Activated CD8-positive, alpha-beta memory T cell treated with anti-CD3 and anti-CD28 coated beads for 36 hours (primary cell): Measurements from ENCODE around the gene FCHO2. TPM values are rescaled to one million over a fixed set of nuclear protein-coding genes. Genes with fewer than 3 reads are reported as not detected.
"Not testable (repeated sequence)": the region's sequence is repeated elsewhere in the genome, so short reads cannot be mapped to it uniquely, and the experiment has no call there.

Experiments
- CTCF ChIA-PET: fragments of 350-600 bp; sonication (Branson Sonifier 250); formaldehyde crosslinking; loops from one replicate; lab custom pipeline; 2021; ENCODE audit warnings: antibody characterized with exemption; lab: Charles Lee
- POLR2A ChIA-PET: fragments of 350-600 bp; sonication (Branson Sonifier 250); formaldehyde crosslinking; loops from one replicate; lab custom pipeline; 2021; ENCODE audit warnings: antibody characterized with exemption; lab: Charles Lee
- total RNA-seq, 2 experiments: library from RNA; stranded (reverse); gene quantifications; one replicate each; pipeline ENCODE4 v1.2.3, GENCODE V29; 2021

FCHO2 gene
- total RNA-seq, 2 experiments from 2014 or later, result 2.6 to 2.8 TPM

DNA sequence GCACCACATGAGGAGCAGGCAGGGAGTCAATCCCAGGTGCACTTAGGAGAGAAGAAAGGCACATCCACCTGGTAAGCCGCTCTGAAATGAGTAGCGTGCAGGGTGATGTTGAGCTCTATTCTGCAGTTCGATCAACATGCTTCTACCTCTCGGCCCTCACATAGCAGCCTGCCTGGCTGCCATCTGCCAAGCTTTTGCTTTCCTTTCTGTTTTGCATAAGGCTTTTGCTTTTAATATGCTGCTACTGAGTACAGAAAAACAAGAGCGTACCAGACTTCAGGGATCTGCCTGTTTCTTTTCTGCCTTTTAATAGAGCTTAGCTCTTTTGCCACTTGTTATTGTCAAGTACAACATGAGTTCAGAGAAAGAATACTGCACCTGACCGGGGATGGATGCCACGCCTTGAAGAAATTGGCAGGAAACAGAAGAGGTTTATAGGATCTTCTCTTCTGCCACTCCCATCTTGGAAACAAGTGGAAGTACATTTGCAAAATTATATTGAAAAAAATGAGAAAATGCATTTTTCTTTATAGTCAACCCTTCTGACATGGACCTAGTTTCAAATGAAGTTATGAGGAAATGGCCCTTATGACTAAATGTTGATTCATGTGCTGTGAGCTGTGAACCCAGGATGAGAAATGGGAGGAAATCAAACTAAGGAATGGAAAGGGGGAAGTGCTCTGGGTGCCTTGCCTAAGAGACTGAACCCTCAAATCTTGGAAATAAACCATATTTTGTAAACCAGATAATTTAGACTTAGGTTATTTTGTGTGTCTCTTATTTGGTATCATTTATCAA lies 4.0 kb upstream of the FCHO2 start:
- CTCF ChIA-PET, result no interaction called here
- POLR2A ChIA-PET, result no interaction called here

DNA sequence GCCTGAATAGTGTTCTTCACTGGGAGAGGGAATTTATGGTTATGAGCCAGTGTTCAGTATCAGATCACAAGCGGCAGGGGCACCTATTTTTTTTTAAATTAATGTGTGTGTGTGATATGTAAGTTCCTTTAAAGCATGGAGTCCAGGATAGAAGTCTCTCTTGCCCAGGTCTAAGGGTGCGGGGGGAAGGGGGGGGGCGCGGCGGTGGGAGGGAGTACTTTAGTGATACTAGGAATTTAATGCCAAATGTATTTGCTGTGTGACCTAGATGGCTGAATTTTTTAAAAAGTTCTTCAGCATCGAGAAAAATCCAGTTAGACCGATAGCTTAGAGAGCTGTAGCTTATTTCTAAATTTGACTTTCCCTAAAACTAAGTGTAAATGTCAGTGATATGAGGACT lies 1.5 kb upstream of the FCHO2 start:
- ChIA-PET POLR2A (no interaction called here), CTCF (no interaction called here)

DNA sequence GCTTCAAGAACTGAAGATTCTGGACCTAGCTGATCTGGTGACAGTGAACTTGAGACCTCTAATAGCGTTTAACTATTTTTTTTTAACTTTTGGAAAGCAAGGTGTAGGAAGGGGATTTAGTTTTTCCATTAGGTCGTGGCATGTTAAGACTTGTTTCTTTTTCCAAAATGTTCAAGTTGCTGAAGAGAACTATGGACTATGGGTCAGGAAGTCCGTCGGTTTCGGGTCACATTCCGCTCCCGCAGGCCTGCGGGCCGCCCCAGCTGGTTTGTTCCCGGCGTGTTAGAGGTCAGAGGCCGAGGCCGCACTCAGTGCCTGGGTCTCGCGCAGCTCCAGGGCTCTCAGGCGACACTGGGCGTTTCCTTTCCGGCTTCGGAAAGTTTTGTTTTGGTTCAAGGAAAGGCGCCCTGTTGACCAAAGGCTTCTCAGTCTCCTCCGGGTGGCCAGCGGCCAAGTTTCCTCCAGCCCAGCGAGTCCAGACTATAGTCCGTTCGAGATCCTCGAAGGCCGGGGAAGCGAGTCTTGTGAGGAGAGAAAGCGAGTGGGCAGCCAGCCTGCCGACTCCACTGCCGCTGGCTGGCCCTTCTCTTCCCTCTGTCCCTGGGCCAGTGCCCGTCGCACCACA lies 586 bp upstream of the FCHO2 start:
- ChIA-PET CTCF (interaction anchor here (1.5 kb wide), 1 partner anchor 107 kb away, joined by 3 read pairs; no protein-coding TSS in a partner anchor), POLR2A (no interaction called here)

DNA sequence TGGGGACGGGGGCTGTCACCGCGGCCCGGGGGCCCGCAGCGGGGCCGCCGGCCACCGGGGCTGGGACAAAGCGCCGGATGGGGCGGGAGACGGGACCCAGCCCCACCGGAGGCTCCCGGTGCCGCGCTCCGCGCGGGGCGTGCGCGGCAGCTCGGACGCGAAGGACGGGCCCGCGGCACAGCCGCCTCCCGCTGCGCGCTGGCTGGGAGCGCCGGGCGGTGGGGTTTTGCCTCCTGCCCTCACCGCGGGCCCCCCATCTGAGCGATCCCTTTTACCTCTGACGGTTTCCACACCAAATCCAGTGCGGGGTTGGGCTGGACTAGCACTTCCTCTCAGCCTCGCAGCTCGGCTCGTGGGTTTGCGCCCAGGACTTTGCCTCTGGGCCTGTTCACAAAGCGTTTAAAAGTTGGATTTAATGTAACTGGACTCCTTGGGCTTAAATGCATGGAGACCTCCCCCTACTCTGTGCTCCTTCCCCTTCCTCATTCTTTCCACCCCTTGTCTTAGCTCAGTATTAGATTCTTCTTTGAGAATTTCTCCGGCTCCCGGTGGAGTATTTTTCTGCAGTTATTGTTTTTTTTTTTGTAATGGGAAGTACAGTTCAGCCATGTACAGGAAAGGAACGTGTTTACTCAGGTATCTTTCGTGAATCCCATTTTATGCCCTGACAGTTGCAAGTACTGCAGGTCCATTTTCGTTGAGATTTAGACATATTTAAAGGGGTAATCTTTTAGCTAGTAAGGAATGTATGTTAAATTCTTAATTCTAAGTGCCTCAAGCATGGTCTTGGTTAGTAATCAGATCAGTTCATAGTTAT lies 691 bp downstream of the FCHO2 start:
- POLR2A ChIA-PET, result no interaction called here
- CTCF ChIA-PET, result interaction anchor here (1.2 to 1.5 kb wide), 3 partner anchors 10 to 115 kb away, joined by 3 to 4 read pairs (median 3); no protein-coding TSS in a partner anchor

DNA sequence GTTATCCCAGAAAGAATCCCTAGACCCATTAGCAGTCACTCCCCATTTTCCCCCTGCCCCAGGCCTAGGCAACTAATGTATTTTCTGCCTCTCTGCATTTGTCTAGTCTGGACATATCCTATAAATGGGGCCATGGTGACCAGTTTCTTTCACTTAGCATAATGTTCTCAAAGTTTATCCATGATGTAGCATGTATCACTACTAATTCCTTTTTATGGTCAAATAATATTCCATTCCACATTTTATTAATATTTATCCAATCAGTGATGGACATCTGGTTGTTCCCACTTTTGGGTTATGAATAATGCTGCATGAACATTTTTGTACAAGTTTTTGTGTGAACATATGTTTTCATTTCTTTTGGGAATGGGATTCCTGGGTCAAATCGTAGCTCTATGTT lies 1.5 kb downstream of the FCHO2 start:
- POLR2A ChIA-PET, result no interaction called here
- CTCF ChIA-PET, result interaction anchor here (1.4 kb wide), 1 partner anchor 116 kb away, joined by 4 read pairs; no protein-coding TSS in a partner anchor

DNA sequence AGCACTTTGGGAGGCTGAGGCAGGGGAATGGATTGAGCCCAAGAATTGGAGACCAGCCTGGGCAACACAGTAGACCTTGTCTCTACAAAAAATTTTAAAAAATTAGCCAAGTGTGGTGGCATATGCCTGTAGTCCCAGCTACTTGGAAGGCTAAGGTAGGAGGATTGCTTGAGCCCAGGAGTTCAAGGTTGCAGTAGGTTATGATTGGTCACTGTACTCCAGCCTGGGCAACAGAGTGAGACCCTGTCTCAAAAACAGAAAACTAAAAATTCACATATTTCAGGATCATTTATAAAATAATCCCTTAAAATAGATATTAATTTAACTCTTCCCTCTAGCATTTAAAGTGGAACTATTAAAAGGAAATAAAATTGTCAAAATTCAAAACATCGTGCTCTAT lies 3.4 kb downstream of the FCHO2 start:
- CTCF ChIA-PET, result no interaction called here
- POLR2A ChIA-PET, result no interaction called here

DNA sequence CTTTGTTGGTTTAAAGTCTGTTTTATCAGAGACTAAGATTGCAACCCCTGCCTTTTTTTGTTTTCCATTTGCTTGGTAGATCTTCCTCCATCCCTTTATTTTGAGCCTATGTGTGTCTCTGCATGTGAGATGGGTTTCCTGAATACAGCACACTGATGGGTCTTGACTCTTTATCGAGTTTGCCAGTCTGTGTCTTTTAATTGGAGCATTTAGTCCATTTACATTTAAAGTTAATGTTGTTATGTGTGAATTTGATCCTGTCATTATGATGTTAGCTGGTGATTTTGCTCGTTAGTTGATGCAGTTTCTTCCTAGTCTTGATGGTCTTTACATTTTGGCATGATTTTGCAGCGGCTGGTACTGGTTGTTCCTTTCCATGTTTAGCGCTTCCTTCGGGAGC lies 18.6 kb downstream of the FCHO2 start:
- POLR2A ChIA-PET, result not testable (repeated sequence)
- CTCF ChIA-PET, result interaction anchor here (0.9 kb wide), 1 partner anchor 227 kb away, joined by 3 read pairs; no protein-coding TSS in a partner anchor

DNA sequence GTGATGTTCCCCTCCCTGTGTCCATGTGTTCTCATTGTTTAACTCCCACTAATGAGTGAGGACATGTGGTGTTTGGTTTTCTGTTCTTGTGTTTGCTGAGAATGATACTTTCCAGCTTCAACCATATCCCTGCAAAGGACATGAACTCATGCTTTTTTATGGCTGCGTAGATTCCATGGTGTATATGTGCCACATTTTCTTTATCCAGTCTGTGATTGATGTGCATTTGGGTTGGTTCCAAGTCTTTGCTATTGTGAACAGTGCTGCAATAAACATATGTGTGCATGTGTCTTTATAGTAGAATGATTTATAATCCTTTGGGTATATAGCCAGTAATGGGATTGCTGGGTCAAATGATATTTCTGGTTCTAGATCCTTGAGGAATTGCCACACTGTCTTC lies 21.0 kb downstream of the FCHO2 start:
- POLR2A ChIA-PET, CTCF ChIA-PET: not testable (repeated sequence)

DNA sequence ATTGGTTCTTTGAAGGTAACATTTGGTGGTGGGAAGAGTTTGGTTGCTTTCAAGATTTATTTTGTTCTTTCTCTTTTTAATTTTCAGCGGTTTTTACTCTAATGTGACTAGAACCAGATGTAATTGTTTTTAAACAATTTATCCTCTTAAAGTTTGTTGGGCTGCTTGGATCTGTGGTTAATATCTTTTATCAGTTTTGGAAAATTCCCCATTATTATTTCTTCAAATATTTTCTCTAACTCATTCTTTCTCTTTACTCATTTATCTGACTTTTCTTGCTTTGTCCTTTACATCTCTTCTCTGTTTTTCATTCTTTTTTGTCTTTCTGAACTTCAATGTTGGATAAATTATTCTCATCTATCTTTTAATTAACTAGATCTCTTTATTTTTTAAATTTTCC lies 29.9 kb downstream of the FCHO2 start:
- POLR2A ChIA-PET, result no interaction called here
- CTCF ChIA-PET, result no interaction called here

DNA sequence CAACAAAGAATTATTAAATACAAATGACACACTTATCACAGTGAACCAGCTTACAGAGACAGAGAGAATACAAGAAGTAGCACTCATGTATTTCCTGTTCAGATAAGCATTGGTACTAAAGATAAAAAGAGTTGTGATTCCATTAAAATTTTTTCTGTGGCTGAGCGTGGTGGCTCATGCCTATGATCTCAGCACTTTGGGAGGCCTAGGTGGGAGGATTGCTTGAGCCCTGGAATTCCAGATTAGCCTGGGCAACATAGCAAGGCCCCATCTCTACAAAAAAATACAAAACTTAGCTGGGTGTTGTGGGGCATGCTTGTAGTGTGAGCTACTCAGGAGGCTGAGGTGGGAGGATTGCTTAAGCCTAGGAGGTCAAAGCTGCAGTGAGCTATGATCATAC lies 32.9 kb downstream of the FCHO2 start:
- POLR2A ChIA-PET, result no interaction called here
- CTCF ChIA-PET, result no interaction called here

DNA sequence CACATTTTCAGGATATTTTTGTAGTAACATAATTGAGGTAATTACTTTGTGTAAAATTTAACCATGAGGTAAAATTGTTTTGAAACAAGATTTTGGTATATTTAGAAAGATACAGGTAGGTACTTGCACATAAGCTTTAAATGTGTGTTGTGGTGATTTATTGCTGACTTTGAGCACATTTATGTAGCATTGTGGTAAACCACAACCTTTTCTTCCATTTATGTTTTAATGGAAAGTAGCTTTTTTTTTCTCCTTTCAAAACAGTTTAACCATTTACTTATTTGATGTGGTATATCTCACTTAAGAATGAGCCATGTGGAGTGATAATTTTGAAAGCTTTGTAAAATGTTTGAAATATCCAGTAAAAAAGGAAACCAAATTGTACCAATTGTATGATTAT lies 35.6 kb downstream of the FCHO2 start:
- POLR2A ChIA-PET, result no interaction called here
- CTCF ChIA-PET, result no interaction called here

DNA sequence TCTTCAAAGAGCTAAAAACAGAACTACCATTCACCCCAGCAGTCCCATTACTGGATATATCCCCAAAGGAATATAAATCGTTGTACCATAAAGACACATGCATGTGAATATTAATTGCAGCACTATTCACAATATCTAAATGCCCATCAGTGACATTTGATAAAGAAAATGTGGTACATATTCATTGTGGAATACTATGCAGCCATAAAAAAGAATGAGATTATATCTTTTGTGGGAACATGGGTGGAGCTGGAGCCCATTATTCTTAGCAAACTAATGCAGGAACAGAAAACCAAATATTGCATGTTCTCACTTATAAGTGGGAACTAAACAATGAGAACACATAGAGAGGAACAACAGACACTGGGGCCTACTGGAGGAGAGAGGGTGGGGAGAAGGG lies 38.7 kb downstream of the FCHO2 start:
- ChIA-PET CTCF (no interaction called here), POLR2A (no interaction called here)

DNA sequence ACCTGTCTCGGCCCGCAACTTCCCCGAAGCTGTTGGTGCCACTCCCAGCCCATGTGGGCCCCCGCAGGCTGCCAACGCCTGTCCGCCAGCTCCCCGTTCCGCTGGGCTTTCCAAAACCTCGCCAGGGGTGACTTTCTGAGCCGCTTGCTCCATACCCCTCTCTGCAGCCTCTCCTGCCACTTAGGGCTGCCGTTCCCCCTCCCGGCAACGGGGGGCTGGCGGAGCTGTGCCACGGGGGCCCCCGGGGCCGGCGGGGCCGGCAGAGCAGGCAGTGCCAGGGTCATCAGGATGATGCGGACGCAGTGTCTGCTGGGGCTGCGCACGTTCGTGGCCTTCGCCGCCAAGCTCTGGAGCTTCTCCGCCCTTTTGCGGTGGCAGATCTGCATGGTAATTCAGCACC lies 40.8 kb downstream of the FCHO2 start:
- ChIA-PET POLR2A (no interaction called here), CTCF (no interaction called here)

DNA sequence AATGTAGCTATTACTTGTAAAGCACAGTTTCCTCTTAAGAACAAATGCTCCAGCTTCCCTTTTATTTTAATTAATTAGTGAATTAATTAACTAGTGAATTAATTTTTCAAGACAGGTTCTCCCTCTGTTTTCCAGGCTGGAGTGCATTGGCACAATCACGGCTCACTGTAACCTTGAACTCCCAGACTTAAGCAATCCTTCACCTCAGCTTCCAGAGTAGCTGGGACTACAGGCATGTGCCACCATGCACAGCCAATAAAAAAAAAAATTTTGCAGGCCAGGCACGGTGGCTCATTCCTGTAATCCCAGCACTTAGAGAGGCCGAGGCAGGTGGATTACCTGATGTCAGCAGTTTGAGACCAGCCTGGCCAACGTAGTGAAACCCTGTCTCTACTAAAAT lies 44.1 kb downstream of the FCHO2 start:
- ChIA-PET POLR2A (no interaction called here), CTCF (no interaction called here)

DNA sequence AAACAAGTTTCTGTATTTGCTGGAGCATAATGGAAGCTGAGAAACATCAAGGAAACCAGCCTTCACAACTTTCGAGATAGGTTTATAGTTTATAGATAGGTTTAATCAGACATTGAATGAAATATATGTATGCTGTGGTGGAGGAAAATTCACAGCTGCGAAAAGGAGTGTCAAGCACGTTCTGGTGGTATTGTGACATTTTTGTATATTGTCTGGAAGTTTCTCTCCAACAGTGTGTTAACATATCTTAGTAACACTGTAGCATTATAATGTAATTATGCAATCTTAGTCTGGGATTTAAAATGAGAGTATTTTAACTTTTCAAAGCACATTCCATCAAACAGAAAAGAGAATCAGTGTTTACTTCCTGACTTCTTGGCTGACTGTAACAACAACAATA lies 50.0 kb downstream of the FCHO2 start:
- ChIA-PET POLR2A (no interaction called here), CTCF (no interaction called here)

DNA sequence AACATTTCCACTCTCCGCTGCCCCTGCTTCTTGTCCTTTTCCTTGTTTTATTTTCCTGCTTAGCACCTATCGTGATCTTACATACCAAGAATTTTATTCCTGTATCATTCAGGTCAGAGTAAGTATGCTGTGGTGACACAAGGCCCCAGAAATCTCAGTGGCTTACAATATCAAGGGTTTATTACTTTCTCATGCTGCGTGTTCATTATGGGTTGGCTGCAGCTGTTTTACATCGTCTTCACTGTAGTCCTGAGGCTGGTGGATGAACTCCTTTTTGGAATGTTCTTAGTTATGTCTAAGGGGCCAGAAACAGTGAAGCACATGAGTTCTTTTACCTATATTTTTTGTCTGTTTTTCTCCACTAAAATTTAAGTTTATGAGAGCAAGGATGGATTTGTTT lies 51.2 kb downstream of the FCHO2 start:
- ChIA-PET POLR2A (no interaction called here), CTCF (no interaction called here)

DNA sequence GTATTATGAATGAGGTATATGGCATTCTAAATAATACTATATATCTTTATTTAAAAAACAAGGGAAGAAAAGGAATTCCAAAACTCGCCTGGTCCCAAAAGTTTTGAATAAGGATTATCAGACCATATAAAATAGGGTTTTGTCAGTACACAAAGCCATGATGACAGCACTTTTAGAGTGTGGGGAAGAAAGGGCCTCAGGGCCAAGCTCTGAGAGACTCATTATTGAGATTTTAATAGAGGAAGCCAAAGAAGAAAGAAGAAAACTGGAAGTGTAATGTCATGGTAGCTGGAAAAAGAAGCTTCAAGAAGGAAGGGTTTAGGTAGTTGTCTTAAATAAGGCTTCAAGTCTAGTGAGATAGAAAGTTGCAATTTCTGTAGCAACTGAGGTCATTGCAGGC lies 53.0 kb downstream of the FCHO2 start:
- CTCF ChIA-PET, result no interaction called here

DNA sequence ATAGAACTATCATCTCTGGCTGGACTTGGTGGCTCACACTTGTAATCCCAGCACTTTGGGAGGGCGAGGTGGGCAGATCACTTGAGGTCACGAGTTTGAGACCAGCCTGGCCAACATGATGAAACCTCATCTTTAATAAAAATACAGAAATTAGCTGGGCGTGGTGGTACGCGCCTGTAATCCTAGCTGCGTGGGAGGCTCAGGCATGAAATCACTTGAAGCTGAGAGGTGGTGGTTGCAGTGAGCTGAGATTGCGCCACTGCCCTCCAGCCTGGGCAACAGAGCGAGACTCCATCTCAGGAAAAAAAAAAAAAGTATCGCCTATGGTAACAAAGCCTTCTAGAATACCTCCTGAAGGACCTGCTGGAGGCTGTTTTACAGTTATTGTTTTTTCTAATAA lies 55.8 kb downstream of the FCHO2 start:
- POLR2A ChIA-PET, CTCF ChIA-PET: not testable (repeated sequence)

More for the DNA sequence above, 53.0 kb downstream of the FCHO2 start:
- POLR2A ChIA-PET, result no interaction called here

DNA sequence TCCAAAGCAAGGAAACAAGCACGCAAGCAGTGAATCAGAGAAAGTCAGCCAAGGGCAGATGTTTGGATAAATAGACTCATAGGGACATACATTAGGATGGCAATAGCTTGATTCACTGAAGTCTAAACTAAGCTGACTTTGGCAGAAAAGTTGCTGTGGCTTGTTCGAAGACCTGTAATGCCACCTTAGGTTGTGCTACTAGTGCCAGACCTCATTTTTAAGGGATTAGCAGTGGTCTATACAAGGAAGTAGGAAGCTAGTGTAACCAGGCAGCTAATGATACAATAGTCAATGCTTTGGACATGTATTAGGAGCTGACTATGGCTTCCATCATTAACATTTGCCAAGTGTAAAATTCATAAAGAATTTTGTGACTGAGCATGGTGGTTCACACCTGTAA lies 63.1 kb downstream of the FCHO2 start:
- ChIA-PET CTCF (no interaction called here), POLR2A (no interaction called here)

DNA sequence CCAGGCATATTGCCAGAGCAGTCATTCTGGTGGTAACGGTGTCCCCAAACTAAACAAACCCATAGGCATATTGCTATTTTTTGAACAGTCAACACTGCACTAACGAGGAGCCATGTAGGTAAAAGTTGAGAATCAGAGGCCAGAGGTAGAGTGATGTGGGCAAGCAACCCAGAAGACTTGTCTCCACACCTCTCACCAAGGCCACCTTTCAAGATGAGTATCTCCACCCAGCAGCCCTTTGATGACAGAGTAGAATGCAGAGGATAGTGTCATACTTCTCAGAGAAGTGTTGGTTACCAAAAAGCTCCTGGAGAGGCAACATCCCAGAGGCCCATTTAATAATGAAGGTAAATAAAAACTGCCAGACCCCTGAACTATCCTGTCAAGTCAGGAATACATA lies 63.9 kb downstream of the FCHO2 start:
- ChIA-PET POLR2A (no interaction called here), CTCF (no interaction called here)
